Epithelial cell of prostate (primary cell): ENCODE measurements around the gene ABCC6.
A peak's percentile ranks its signal among the peaks of the same experiment; 100 is the strongest.
"Not testable (repeated sequence)": the region's sequence is repeated elsewhere in the genome, so short reads cannot be mapped to it uniquely, and the experiment has no call there.

Experiments
- DNase-seq: peaks from one replicate; pipeline ENCODE4 v3.0.0-alpha.2; 2011; ENCODE audit warnings: low read depth, low spot score
- H3K27ac ChIP-seq: fragments of 450-650 bp; 2 replicates; pipeline ENCODE4 v1.5.1; 2017; ENCODE audit warnings: mild to moderate bottlenecking

ABCC6 gene

GRCh38 chr16:16232692-16233061, 9.4 kb upstream of the ABCC6 start:
- H3K27ac ChIP-seq, DNase-seq: not testable (repeated sequence)

GRCh38 chr16:16223662-16224241, 458 bp upstream of the ABCC6 start:
- H3K27ac ChIP-seq, DNase-seq: not testable (repeated sequence)

GRCh38 chr16:16221382-16221781, 1.9 kb downstream of the ABCC6 start:
- DNase-seq, H3K27ac ChIP-seq: not testable (repeated sequence)

DNA sequence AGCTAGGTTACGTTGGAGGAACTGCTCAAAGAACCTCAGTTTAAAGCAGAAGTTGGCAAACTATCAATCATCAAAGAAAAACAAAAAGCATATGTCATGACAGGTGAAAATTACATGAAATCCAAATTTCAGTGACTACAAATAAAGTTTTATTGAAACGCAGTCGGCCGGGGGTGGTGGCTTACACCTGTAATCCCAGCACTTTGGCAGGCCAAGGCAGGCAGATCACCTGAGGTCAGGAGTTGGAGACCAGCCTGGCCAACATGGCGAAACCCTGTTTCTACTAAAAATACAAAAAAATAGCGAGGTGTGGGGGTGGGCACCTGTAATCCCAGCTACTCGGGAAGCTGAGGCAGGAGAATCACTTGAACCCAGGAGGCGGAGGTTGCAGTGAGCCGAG, 2.8 kb downstream of the ABCC6 start:
- H3K27ac ChIP-seq, DNase-seq: not testable (repeated sequence)

GRCh38 chr16:16218787-16219186, 4.5 kb downstream of the ABCC6 start:
- not testable (repeated sequence) for DNase-seq, H3K27ac ChIP-seq

DNA sequence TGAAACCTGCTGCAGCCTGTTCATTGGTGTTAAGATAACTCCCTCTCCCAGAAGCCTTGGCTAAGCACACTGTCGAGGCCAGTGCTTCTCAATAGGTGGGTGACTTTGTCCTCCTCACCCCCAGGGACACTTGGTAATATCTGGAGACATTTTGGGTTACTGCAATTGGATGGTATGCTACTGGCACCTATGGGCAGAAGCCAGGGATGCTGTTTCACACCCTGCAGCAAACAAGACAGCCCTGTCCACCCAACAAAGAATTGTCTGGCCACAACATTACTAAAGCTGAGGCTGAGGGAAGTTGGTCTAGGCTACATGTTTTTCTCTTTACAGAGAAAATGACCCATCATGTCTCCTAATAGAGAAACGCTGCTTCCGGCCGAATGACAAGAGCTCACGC, 4.9 kb downstream of the ABCC6 start:
- DNase-seq, H3K27ac ChIP-seq: not testable (repeated sequence)

DNA sequence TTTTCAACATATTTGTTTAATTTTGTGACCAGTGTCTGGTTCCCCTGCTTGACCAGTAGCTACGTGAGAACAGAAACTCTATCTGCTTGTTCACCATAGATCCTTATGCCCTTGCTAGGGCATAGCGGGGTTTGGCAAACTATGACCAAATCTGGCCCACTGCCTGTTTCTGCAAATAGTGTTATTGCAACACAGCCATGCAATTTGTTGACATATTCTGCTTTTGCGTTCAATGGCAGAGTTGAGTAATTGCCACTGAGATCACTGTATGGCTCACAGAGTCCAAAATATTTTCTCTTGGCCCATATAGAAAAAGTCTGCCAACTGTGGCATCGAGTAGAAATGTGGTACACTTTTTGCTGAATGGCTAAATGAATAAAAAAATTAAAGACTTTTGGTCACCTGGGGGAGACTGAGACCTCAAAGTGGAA, 9.4 kb downstream of the ABCC6 start:
- not testable (repeated sequence) for DNase-seq, H3K27ac ChIP-seq

DNA sequence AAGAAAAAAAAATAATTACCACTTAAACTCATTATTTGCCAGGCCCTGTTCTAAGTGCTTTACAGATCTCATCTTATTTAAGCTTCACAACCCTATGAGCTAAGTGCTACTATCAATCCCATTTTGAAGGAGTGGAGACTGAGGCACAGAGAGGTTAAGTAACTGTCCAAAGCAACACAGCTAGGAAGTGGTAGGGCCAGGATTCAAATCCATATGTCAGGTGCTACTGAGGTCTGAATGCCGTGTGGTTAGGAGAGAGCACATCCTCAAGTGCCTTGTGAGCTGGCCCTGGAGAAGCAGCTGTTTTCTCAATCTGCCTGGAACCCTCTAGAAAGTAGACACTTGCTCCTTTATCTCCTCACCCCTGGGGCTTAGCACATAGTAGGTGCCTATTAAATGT, 11.9 kb downstream of the ABCC6 start:
- not testable (repeated sequence) for DNase-seq, H3K27ac ChIP-seq

GRCh38 chr16:16208461-16208860, 14.8 kb downstream of the ABCC6 start:
- not testable (repeated sequence) for DNase-seq

GRCh38 chr16:16207787-16208334, 15.4 kb downstream of the ABCC6 start:
- not testable (repeated sequence) for DNase-seq, H3K27ac ChIP-seq

More at GRCh38 chr16:16208461-16208860, 14.8 kb downstream of the ABCC6 start:
- not testable (repeated sequence) for H3K27ac ChIP-seq

GRCh38 chr16:16207097-16207786, 16.1 kb downstream of the ABCC6 start:
- not testable (repeated sequence) for H3K27ac ChIP-seq, DNase-seq

GRCh38 chr16:16205864-16206263, 17.4 kb downstream of the ABCC6 start:
- not testable (repeated sequence) for H3K27ac ChIP-seq, DNase-seq

DNA sequence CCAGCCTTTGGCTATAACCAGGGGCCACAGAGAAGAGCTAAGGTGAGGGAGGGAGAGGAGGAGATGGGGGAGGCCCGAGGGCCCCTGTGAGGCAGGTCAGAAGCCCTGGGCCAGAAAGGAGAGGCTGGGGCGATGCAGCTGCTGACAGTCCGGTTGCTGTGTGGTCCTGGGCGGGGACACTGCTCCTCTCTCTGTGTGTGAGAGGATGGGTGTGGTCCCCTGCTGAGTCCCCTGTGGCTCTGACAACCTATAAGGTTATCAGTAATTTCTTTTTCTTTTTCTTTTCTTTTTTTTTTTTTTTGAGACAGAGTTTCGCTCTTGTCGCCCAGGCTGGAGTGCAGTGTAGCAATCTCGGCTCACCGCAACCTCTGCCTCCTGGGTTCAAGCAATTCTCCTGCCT, 18.7 kb downstream of the ABCC6 start:
- not testable (repeated sequence) for DNase-seq, H3K27ac ChIP-seq

GRCh38 chr16:16203494-16203893, 19.8 kb downstream of the ABCC6 start:
- not testable (repeated sequence) for H3K27ac ChIP-seq, DNase-seq

DNA sequence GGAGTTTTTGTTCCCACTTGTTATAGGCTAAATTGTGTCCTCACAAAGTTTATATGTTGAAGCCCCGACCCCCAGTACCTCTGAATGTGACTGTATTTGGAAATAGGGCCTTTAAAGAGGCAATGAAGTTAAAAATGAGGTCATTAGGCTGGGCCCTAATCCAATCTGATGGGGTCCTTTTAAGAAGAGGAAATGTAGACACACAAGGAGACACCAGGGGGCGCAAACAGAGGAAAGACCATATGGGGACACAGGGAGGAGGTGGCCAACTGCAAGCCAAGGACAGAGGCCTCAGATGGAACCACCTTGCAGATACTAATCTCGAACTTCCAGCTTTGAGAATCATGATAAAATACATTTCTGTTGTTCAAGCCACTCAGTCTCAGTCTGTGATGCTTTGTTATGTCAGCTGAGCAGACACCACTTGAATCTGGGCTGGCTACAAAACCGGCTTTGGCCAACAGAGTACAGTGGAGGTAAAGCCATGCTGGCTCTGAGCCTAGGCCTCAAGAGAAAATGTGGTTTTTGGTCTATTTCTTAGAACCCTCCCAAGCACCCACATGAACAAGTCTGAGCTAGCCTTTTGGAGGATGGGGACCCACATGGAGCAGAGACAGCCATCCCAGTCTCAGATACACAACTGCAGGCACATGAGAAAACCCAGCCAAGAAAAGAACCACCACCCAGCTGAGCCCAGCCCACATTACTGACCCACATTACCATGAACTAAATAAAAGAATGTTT, 20.7 kb downstream of the ABCC6 start:
- DNase-seq, H3K27ac ChIP-seq: not testable (repeated sequence)

DNA sequence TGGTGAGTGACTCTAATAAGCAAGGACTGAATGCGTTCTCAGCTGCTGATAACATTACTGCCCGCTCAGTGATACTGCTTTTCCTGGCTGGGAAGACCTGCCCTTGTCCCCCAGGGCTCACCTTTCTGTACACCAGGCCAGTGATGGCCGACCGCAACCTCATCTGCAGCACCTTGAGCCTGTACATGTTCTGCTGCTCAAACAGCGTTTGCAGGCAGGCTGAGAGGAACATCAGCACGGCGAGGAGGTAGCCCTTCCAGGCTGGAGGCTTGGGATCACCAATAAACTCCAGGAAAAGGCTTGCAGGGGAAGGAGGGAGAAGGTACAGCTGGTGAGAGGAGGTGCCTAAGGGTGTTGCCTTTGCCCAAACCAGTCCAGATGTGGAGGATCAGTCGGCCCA, 21.4 kb downstream of the ABCC6 start:
- not testable (repeated sequence) for DNase-seq

DNA sequence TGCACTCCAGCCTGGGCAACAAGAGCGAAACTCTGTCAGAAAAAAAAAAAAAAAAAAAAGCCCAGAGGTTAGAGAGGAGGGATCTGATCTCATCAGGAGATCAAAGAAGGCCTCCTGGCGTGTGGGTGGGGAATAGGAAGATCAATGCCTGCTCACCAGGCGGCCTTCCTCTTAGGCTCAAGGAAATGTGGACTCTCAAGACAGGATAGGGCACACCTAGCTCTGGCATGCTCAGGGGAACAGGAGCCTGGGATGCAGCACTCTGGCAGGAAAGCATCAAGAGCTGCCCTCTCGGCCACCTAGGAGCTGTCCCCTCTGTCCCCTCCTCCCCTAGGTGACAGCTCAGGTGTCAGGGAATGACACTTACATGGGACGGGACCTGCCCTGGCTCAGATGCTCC, 22.9 kb downstream of the ABCC6 start:
- H3K27ac ChIP-seq, DNase-seq: not testable (repeated sequence)

More for the DNA sequence above, 21.4 kb downstream of the ABCC6 start:
- not testable (repeated sequence) for H3K27ac ChIP-seq

GRCh38 chr16:16199428-16199827, 23.9 kb downstream of the ABCC6 start:
- H3K27ac ChIP-seq: peak overlapping the region; percentile 31
- not testable (repeated sequence) for DNase-seq

- H3K27ac ChIP-seq: no peak overlapping the region
- DNase-seq: no peak
These were observed 25.3 kb downstream of the ABCC6 start for GRCh38 chr16:16197966-16198365.

- DNase-seq: no peak
- no peak overlapping the region for H3K27ac ChIP-seq
These were observed 26.0 kb downstream of the ABCC6 start for GRCh38 chr16:16197331-16197730.

- DNase-seq: no peak
- no peak overlapping the region for H3K27ac ChIP-seq
These were observed 27.2 kb downstream of the ABCC6 start for GRCh38 chr16:16196099-16196498.
